Endothelial cell of umbilical vein (primary cell): ENCODE results near the gene NFIC. TPM values are rescaled to one million over a fixed set of nuclear protein-coding genes. Genes with fewer than 3 reads are reported as not detected.

ENCODE experiments used
- BruUV-seq: library from RNA; stranded (reverse); fragments of 400-500 nt; replicated peaks from 2 replicates; lab custom pipeline; 2021; lab: Mats Ljungman, UMichigan
- CTCF ChIA-PET: fragments of 300-600, 350-600 bp; sonication (Branson Sonifier 250); formaldehyde crosslinking; loops from one replicate; lab custom pipeline; 2021; ENCODE audit warnings: antibody characterized with exemption, inconsistent platforms; lab: Charles Lee
- POLR2A ChIA-PET: fragments of 300-600, 350-600 bp; sonication (Branson Sonifier 250); formaldehyde crosslinking; loops from one replicate; lab custom pipeline; 2021; ENCODE audit warnings: antibody characterized with exemption, inconsistent platforms; lab: Charles Lee
- DNase-seq: peaks from one replicate; pipeline ENCODE4 v3.0.0-alpha.2; 2011; ENCODE audit warnings: low read depth, low spot score
- FAIRE-seq: peaks from 2 replicates; lab custom pipeline; 2011; peaks lifted over from hg19 to GRCh38; lab: Jason Lieb, UNC
- H2AFZ ChIP-seq: 2 replicates; pipeline ENCODE4 v1.6.0; 2012; ENCODE audit warnings: low read depth, low read length, control low read depth, inconsistent platforms
- H3K27ac ChIP-seq: 2 replicates; pipeline ENCODE4 v1.5.1; 2011; ENCODE audit warnings: low read depth, mild to moderate bottlenecking, control low read depth, low read length, moderate library complexity; ENCODE audit not compliant: insufficient read depth
- H3K27me3 ChIP-seq, 2 experiments: 2 replicates each; pipeline versions ENCODE4 v1.6.0 to v1.6.1; 2011; ENCODE audit warnings: low read length in 2 of 2, mixed read lengths in 1 of 2; ENCODE audit not compliant: control insufficient read depth in 2 of 2, insufficient read depth in 2 of 2
- H3K36me3 ChIP-seq, 2 experiments: 2 replicates in 1 of 2; 3 replicates in 1 of 2; pipeline ENCODE4 v1.5.1; 2011; ENCODE audit warnings: low read length in 2 of 2, mild to moderate bottlenecking in 1 of 2, moderate library complexity in 1 of 2; ENCODE audit not compliant: control insufficient read depth in 2 of 2, insufficient read depth in 2 of 2; ENCODE audit errors: extremely low read depth in 1 of 2
- H3K4me1 ChIP-seq: 3 replicates; pipeline ENCODE4 v1.5.1; 2011; ENCODE audit warnings: mild to moderate bottlenecking, low read length; ENCODE audit not compliant: control insufficient read depth, insufficient read depth; ENCODE audit errors: extremely low read depth
- H3K4me2 ChIP-seq: 2 replicates; pipeline ENCODE4 v1.6.1; 2011; ENCODE audit warnings: low read length, control low read depth, mixed read lengths; ENCODE audit not compliant: insufficient read depth
- H3K4me3 ChIP-seq, 3 experiments: fragments of 200-600 bp in 1 of 3; sonication (generic), shearing (Covaris generic) in 1 of 3; replicated peaks in 1 of 3; 2 replicates each; pipeline ENCODE4 v1.5.1; 2011 to 2016; ENCODE audit warnings: control low read depth in 3 of 3, low read length in 3 of 3, mild to moderate bottlenecking in 2 of 3, inconsistent platforms in 1 of 3, low read depth in 1 of 3, moderate library complexity in 1 of 3; ENCODE audit not compliant: insufficient read depth in 1 of 3
- H3K79me2 ChIP-seq: 2 replicates; pipeline ENCODE4 v1.6.0; 2012; ENCODE audit warnings: low read length, inconsistent platforms; ENCODE audit not compliant: control insufficient read depth, insufficient read depth
- H3K9ac ChIP-seq: replicated peaks from 2 replicates; pipeline ENCODE3; 2011; ENCODE audit warnings: low read length, control low read depth; ENCODE audit not compliant: insufficient read depth; ENCODE audit errors: extremely low read depth
- H3K9me1 ChIP-seq: replicated peaks from 3 replicates; pipeline ENCODE4 v1.6.0; 2011; ENCODE audit warnings: mild to moderate bottlenecking, low read length; ENCODE audit not compliant: control insufficient read depth, insufficient read depth; ENCODE audit errors: extremely low read depth
- H3K9me3 ChIP-seq: replicated peaks from 2 replicates; pipeline ENCODE4 v1.5.1; 2012; ENCODE audit warnings: low read length, inconsistent platforms; ENCODE audit not compliant: control insufficient read depth, insufficient read depth
- H4K20me1 ChIP-seq: replicated peaks from 2 replicates; pipeline ENCODE3; 2011; ENCODE audit warnings: mild to moderate bottlenecking, low read length; ENCODE audit not compliant: control insufficient read depth, insufficient read depth; ENCODE audit errors: extremely low read depth
- FOS ChIP-seq: IDR thresholded peaks from 2 replicates; pipeline ENCODE4 v1.6.1; 2011; ENCODE audit warnings: mild to moderate bottlenecking, low read length, moderate library complexity, borderline replicate concordance; ENCODE audit not compliant: insufficient read depth
- GATA2 ChIP-seq: IDR thresholded peaks from 2 replicates; pipeline ENCODE4 v1.7.0; 2011; ENCODE audit warnings: low read depth, mild to moderate bottlenecking, moderate library complexity, mixed read lengths, low read length; ENCODE audit not compliant: insufficient read length, insufficient read depth
- JUN ChIP-seq: IDR thresholded peaks from 2 replicates; pipeline ENCODE4 v1.6.1; 2011; ENCODE audit warnings: borderline replicate concordance, low read depth; ENCODE audit not compliant: insufficient read length, insufficient read depth
- MYC ChIP-seq: IDR thresholded peaks from one replicate; pipeline ENCODE4 v1.6.1; 2011; ENCODE audit warnings: mild to moderate bottlenecking, low read depth, low read length
- POLR2A ChIP-seq: IDR thresholded peaks from 2 replicates; pipeline ENCODE4 v1.6.1; 2012; ENCODE audit warnings: low read depth, mild to moderate bottlenecking, control low read depth, low read length
- POLR2AphosphoS5 ChIP-seq: IDR thresholded peaks from 2 replicates; pipeline ENCODE4 v1.6.1; 2012; ENCODE audit warnings: low read depth, mild to moderate bottlenecking, control low read depth, low read length, moderate library complexity; ENCODE audit not compliant: insufficient read depth
- dilution Hi-C: fragments of 300-500 bp; cut with MboI; formaldehyde crosslinking; loops from one replicate; pipeline ENCODE4 v1.15.0; 2019; ENCODE audit warnings: low sequenced_read_pairs; ENCODE audit not compliant: extremely low pct_ligation_motif_present
- intact Hi-C: fragments of 100-400 bp; cut with micrococcal nuclease; formaldehyde crosslinking; loops from one replicate; pipeline ENCODE4 v1.10.0; 2022
- polyA plus RNA-seq, 4 experiments: library from polyadenylated mRNA; depleted of rRNA in 3 of 4; stranded (reverse) in 3 of 4; unstranded in 1 of 4; fragments of >200 nt; gene quantifications; 2 replicates each; pipeline versions ENCODE4 v1.2.1 to v1.2.3, GENCODE V29; 2011 to 2012; ENCODE audit warnings: missing spikeins in 1 of 4
- total RNA-seq: library from RNA; stranded (reverse); gene quantifications from 2 replicates; pipeline ENCODE4 v1.2.3, GENCODE V29; 2021
- TF ChIP-seq, protein P1 (sequence below), 2 donors: IDR thresholded peaks; 1 replicate in 1 of 2; 2 replicates in 1 of 2; pipeline ENCODE4 v1.5.1; 2011; ENCODE audit warnings: low read length in 2 of 2, mild to moderate bottlenecking in 2 of 2, moderate library complexity in 2 of 2, control low read depth in 1 of 2, inconsistent platforms in 1 of 2, low read depth in 1 of 2; ENCODE audit not compliant: insufficient read depth in 1 of 2; ENCODE audit errors: extremely low read depth in 1 of 2

Gene NFIC
- total and polyA plus RNA-seq, 2 donors (not counting 3 experiments of a cell fraction or from before 2014, with no cell fraction given): 11.4 to 133 TPM

DNA sequence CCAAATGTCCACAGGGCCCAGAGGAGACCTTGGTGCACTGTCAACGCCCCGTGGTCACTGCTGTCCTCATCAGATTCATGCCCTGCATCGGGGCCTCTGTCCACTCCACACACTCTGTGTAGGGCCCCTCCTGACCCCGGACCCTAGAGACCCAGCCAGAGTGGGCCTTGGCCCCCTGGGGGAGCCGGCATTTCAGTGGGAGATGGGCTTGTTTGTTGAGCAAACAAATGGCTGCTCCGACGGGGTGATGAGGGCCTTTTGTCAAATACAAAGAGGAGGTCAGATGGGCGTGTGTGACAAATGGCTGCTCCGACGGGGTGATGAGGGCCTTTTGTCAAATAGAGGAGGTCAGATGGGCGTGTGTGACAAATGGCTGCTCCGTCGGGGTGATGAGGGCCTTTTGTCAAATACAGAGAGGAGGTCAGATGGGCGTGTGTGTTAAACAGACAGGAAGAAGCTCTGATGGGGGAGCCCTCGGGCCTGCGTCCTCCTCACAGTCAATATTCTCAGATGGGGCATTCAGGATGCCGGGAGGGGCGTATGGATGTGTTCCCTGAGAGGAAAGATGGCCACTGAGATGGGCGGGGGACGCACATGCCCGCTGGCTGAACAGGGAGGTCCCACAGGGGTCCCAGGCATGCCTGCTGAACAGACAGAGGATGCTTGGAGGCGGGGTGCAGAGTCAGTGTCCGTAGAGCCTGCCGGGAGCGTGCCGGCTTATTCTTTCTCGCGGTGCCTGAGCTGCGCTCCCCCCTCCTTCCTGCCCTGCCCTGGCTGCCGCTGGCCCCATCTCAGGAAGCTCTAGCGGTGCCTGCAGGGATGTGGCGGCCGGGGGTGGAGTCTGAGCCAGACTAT, 77.7 kb downstream of the NFIC start:
- no peak overlapping the region for H3K9ac ChIP-seq
- peak; percentile 70 for DNase-seq
- H3K9me1 ChIP-seq: no peaks in the 10 kb centered on the region
- dilution Hi-C loops (no loop called here), intact Hi-C loops (no loop called here)
- peak; percentile 96 for FAIRE-seq
- POLR2A ChIA-PET: no interaction called here
- BruUV-seq: no TSS peak
- no peaks in the 10 kb centered on the region for H4K20me1 ChIP-seq
- CTCF ChIA-PET: interaction anchor here (0.9 to 1.6 kb wide), 5 partner anchors 15 to 117 kb away, joined by 3 to 7 read pairs (median 5); no protein-coding TSS in a partner anchor
- peaks cover 11% of the 10 kb centered on the region for H3K79me2 ChIP-seq
- H3K4me2 ChIP-seq: no peak overlapping the region
- TF ChIP-seq POLR2AphosphoS5 (no peak), JUN (no peak), FOS (no peak), GATA2 (no peak), MYC (peak; percentile 9), POLR2A (no peak)
- TF ChIP-seq, protein P1, sequence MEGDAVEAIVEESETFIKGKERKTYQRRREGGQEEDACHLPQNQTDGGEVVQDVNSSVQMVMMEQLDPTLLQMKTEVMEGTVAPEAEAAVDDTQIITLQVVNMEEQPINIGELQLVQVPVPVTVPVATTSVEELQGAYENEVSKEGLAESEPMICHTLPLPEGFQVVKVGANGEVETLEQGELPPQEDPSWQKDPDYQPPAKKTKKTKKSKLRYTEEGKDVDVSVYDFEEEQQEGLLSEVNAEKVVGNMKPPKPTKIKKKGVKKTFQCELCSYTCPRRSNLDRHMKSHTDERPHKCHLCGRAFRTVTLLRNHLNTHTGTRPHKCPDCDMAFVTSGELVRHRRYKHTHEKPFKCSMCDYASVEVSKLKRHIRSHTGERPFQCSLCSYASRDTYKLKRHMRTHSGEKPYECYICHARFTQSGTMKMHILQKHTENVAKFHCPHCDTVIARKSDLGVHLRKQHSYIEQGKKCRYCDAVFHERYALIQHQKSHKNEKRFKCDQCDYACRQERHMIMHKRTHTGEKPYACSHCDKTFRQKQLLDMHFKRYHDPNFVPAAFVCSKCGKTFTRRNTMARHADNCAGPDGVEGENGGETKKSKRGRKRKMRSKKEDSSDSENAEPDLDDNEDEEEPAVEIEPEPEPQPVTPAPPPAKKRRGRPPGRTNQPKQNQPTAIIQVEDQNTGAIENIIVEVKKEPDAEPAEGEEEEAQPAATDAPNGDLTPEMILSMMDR (IDR thresholded peaks at IDR 0.05; ENCODE audit: extremely low read depth in 1 of 2, insufficient read depth in 1 of 2, low read depth in 1 of 2, low read length in 2 of 2): no peak
- H3K9me3 ChIP-seq: no peaks in the 10 kb centered on the region
- no peak overlapping the region for H2AFZ ChIP-seq
- no peak overlapping the region for H3K4me3 ChIP-seq
- H3K4me1 ChIP-seq: peaks cover 20% of the 10 kb centered on the region
- H3K36me3 ChIP-seq: peaks cover 0 to 22% of the 10 kb centered on the region in 2 experiments
- no peaks in the 10 kb centered on the region for H3K27me3 ChIP-seq
- peak overlapping the region; percentile 1 for H3K27ac ChIP-seq
